Endodermal cell (in vitro differentiated cells): Measurements from ENCODE around the gene TMEM273. TPM values are rescaled to one million over a fixed set of nuclear protein-coding genes. Genes with fewer than 3 reads are reported as not detected.

Source experiments
- DNase-seq: peaks from one replicate; pipeline ENCODE4 v3.0.0-alpha.2; 2017
- H3K27ac ChIP-seq: 2 replicates; pipeline ENCODE4 v1.5.1; 2013; ENCODE audit warnings: mild to moderate bottlenecking, low read depth, low read length, moderate library complexity
- H3K27me3 ChIP-seq: 2 replicates; pipeline ENCODE4 v1.6.1; 2013; ENCODE audit warnings: mild to moderate bottlenecking, low read length, moderate library complexity; ENCODE audit not compliant: insufficient read depth, control insufficient read depth, poor library complexity, severe bottlenecking
- H3K36me3 ChIP-seq: 2 replicates; pipeline ENCODE4 v1.7.0; 2013; ENCODE audit warnings: mild to moderate bottlenecking, low read length, moderate library complexity; ENCODE audit not compliant: control insufficient read depth, insufficient read depth
- H3K4me1 ChIP-seq: one replicate; pipeline ENCODE4 v1.7.0; 2013; ENCODE audit warnings: low read length; ENCODE audit not compliant: control insufficient read depth, insufficient read depth
- H3K4me3 ChIP-seq: 2 replicates; pipeline ENCODE4 v1.5.1; 2013; ENCODE audit warnings: mild to moderate bottlenecking, low read length, moderate library complexity
- H3K9ac ChIP-seq: 2 replicates; pipeline ENCODE4 v1.6.1; 2013; ENCODE audit warnings: mild to moderate bottlenecking, low read length, moderate library complexity; ENCODE audit not compliant: poor library complexity, severe bottlenecking; ENCODE audit errors: extremely low read depth
- H3K9me3 ChIP-seq: 2 replicates; pipeline ENCODE4 v1.6.1; 2013; ENCODE audit warnings: mild to moderate bottlenecking, low read length, moderate library complexity; ENCODE audit not compliant: control insufficient read depth
- H3K27ac Mint-ChIP-seq: 2 replicates; pipeline ENCODE4 v1.8.0; 2020; ENCODE audit warnings: mixed read lengths
- H3K27me3 Mint-ChIP-seq: 2 replicates; pipeline ENCODE4 v1.8.0; 2021; ENCODE audit warnings: mild to moderate bottlenecking, mixed read lengths; ENCODE audit not compliant: insufficient read depth
- H3K36me3 Mint-ChIP-seq: 2 replicates; pipeline ENCODE4 v1.8.0; 2020; ENCODE audit warnings: low read depth, mixed read lengths
- H3K4me1 Mint-ChIP-seq: 2 replicates; pipeline ENCODE4 v1.8.0; 2020; ENCODE audit warnings: mixed read lengths
- H3K4me3 Mint-ChIP-seq: 2 replicates; pipeline ENCODE4 v1.8.0; 2020; ENCODE audit warnings: mild to moderate bottlenecking, moderate library complexity, mixed read lengths
- H3K9me3 Mint-ChIP-seq: 2 replicates; pipeline ENCODE4 v1.8.0; 2020; ENCODE audit warnings: mild to moderate bottlenecking, mixed read lengths
- WGBS, 2 experiments: methylation state at CpG; one replicate each; pipeline versions ENCODE4 v1.1.5 to v1.1.7; 2013; ENCODE audit warnings: missing lambda C conversion rate in 2 of 2, mixed read lengths in 1 of 2; ENCODE audit not compliant: insufficient coverage in 1 of 2, insufficient read length in 1 of 2; 5-methylcytosine and 5-hydroxymethylcytosine counted together
- total RNA-seq, 2 donors: library from RNA; stranded (reverse); fragmentation: NEBNext Ultra II Directional in 1 of 2; extraction: Animal tissue kit (Norgen Biotek cat#: 25700) in 1 of 2; gene quantifications; 2 replicates in 1 of 2; 3 replicates in 1 of 2; pipeline ENCODE4 v1.2.1, GENCODE V29; 2021
- TF ChIP-seq, protein P1 (sequence below): fragments of 200-600 bp; sonication (generic); conservative IDR thresholded peaks from 2 replicates; pipeline ENCODE4 v1.5.0; 2021; ENCODE audit warnings: antibody characterized with exemption, mild to moderate bottlenecking

The TMEM273 gene
- total RNA-seq, 2 donors from 2014 or later: not detected

GRCh38 chr10:49168831-49169500, 19.2 kb downstream of the TMEM273 start:
- TF ChIP-seq, protein P1, sequence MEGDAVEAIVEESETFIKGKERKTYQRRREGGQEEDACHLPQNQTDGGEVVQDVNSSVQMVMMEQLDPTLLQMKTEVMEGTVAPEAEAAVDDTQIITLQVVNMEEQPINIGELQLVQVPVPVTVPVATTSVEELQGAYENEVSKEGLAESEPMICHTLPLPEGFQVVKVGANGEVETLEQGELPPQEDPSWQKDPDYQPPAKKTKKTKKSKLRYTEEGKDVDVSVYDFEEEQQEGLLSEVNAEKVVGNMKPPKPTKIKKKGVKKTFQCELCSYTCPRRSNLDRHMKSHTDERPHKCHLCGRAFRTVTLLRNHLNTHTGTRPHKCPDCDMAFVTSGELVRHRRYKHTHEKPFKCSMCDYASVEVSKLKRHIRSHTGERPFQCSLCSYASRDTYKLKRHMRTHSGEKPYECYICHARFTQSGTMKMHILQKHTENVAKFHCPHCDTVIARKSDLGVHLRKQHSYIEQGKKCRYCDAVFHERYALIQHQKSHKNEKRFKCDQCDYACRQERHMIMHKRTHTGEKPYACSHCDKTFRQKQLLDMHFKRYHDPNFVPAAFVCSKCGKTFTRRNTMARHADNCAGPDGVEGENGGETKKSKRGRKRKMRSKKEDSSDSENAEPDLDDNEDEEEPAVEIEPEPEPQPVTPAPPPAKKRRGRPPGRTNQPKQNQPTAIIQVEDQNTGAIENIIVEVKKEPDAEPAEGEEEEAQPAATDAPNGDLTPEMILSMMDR: no peak
- peaks cover 17% of the 10 kb centered on the region for H3K4me1 Mint-ChIP-seq
- no peaks in the 10 kb centered on the region for H3K36me3 Mint-ChIP-seq
- no peak overlapping the region for H3K4me3 ChIP-seq
- no peaks in the 10 kb centered on the region for H3K27me3 Mint-ChIP-seq
- no peak for DNase-seq
- no peak overlapping the region for H3K4me3 Mint-ChIP-seq
- H3K27ac Mint-ChIP-seq: no peak overlapping the region
- no peak overlapping the region for H3K27ac ChIP-seq
- no peak overlapping the region for H3K9ac ChIP-seq
- WGBS, 2 experiments: 81 to 100% methylated on average over 1 to 6 of the region's 6 CpGs
- no peaks in the 10 kb centered on the region for H3K4me1 ChIP-seq
- no peaks in the 10 kb centered on the region for H3K9me3 Mint-ChIP-seq
- H3K36me3 ChIP-seq: no peaks in the 10 kb centered on the region
- H3K27me3 ChIP-seq: no peaks in the 10 kb centered on the region
- H3K9me3 ChIP-seq: no peaks in the 10 kb centered on the region

DNA sequence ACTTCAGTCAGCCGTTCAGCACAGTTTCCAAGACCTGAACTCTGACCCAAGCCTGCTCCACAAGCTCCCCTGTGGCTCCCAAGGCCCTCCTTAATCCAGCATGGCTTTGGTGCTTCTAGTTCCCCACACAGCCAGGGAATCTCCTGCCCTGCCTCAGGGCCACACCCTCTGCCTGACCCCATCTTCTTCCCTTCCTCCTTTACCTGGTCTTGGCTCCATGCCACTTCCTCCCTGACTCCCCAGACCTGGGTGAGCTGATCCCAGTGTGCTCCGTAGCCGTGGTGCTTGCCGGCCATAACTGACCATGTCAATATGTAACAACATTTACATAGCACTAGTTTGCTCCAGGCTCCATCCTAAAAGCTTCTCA, 20.0 kb downstream of the TMEM273 start:
- Mint-ChIP-seq H3K4me1 (peaks cover 11% of the 10 kb centered on the region), H3K27ac (no peak overlapping the region), H3K9me3 (no peaks in the 10 kb centered on the region), H3K4me3 (no peak overlapping the region), H3K27me3 (no peaks in the 10 kb centered on the region), H3K36me3 (no peaks in the 10 kb centered on the region)
- Histone ChIP-seq H3K4me3 (no peak overlapping the region), H3K9ac (no peak overlapping the region), H3K4me1 (no peaks in the 10 kb centered on the region), H3K27me3 (no peaks in the 10 kb centered on the region), H3K27ac (no peak overlapping the region), H3K36me3 (no peaks in the 10 kb centered on the region), H3K9me3 (no peaks in the 10 kb centered on the region)
- TF ChIP-seq, protein P1: no peak
- WGBS, 2 experiments: 90 to 92% methylated on average over 4 of the region's 4 CpGs
- DNase-seq: no peak

DNA sequence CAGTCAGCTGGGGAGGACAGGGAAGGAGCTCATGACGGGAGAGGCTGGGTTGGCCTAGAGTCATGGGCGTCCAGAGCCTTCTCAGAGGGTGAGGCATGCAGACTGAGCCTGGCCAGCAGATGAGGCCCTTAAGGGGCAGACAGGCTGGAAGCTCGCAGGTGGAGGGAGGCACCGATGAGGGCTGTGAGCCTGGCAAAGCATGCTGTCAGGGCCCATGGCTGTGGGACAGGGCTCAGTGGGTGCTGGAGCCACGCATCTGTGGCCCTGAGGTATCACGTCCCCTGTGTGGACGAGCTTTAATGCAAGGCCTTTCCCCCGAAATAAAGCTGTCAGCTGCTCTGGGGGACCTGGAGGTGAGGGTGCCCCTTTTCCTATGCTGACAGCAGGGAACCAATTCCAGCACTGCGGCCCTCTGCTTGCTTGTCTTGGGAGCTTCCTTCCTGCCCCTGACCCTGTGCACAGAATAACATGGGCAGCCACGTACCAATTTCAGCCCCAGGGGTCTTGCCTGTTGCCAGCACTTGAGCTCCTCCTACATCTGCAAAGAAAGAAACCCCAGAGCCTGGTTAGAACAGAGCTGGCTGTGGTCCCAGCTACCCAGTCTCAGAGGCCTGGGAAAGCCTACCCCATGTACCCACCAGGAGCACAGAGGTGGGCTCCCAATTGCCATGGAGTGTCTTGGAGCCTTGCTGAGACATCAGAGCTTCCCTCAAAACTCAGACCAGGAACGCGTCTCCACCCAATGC, 20.6 kb downstream of the TMEM273 start:
- Histone ChIP-seq H3K4me1 (no peaks in the 10 kb centered on the region), H3K27me3 (no peaks in the 10 kb centered on the region), H3K27ac (no peak overlapping the region), H3K4me3 (no peak overlapping the region), H3K9me3 (no peaks in the 10 kb centered on the region), H3K36me3 (no peaks in the 10 kb centered on the region), H3K9ac (no peak overlapping the region)
- TF ChIP-seq, protein P1: no peak
- no peak for DNase-seq
- WGBS, 2 experiments: 89 to 94% methylated on average over 7 to 12 of the region's 12 CpGs
- Mint-ChIP-seq H3K4me3 (no peak overlapping the region), H3K27me3 (no peaks in the 10 kb centered on the region), H3K36me3 (no peaks in the 10 kb centered on the region), H3K4me1 (peaks cover 6% of the 10 kb centered on the region), H3K27ac (no peak overlapping the region), H3K9me3 (no peaks in the 10 kb centered on the region)
